ENCODE results near the gene NELFB. TPM values are rescaled to one million over a fixed set of nuclear protein-coding genes. Genes with fewer than 3 reads are reported as not detected.

Gene NELFB
- total RNA-seq, 2 experiments from 2014 or later = 62.6 to 74.8 TPM

DNA sequence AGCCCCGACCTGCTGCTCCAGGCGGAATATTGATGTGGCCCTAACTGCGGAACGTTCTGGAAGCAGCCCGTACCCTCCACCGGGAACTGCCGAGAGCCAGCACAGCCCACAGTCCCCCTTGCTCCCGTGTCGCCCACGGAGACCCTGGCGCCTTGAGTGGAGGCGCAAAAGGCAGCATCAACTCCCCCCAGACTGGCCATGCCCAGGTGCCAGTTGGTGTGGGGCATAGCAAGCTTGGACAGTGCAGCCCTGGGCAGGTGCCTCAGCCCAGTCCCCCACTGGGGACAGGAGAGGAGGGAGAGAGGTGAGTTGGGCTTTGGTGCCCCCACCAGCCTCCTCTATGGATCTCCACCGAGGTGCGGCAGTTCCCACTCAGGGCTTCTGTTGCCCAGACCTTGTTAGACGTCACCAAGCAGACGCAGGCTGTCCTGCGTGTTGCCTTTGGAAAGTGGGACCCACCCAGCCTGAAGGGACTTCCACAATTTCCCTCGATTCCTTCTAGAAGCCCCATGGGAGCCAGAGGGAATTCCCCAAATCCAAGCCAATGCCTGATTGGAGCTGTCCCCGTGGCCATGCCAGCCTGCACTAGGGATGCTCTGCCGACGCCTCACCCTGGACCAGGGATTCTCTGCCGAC is 66.7 kb downstream of the NELFB start:
- intact Hi-C loops (cut with micrococcal nuclease; ENCODE audit: unreplicated experiment) = loop anchor here (10.0 kb wide), 1 partner anchor 93 kb away; no protein-coding TSS in a partner anchor
- Histone ChIP-seq H4K20me1 (ENCODE audit: insufficient read depth, low read length) (no peaks in the 10 kb centered on the region), H3K4me2 (ENCODE audit: low read length) (no peak overlapping the region), H3K4me3 (ENCODE audit: low read depth, low read length, poor library complexity, severe bottlenecking) (no peak overlapping the region), H3K9me2 (ENCODE audit: insufficient read depth, low read length) (no peaks in the 10 kb centered on the region), H3K79me2 (ENCODE audit: insufficient read depth, low read depth, low read length) (no peaks in the 10 kb centered on the region), H3K27ac (ENCODE audit: low read depth, low read length, poor library complexity, severe bottlenecking) (no peak overlapping the region), H3K9me3 (ENCODE audit: low read length) (no peaks in the 10 kb centered on the region), H2AFZ (ENCODE audit: low read length) (no peak overlapping the region), H3K36me3 (ENCODE audit: insufficient read depth, low read length) (no peaks in the 10 kb centered on the region), H3K4me1 (ENCODE audit: insufficient read depth, low read length, poor library complexity, severe bottlenecking) (peaks cover 34% of the 10 kb centered on the region)
- DNase-seq (ENCODE audit: low spot score) = no peak
- TF ChIP-seq, protein P1, sequence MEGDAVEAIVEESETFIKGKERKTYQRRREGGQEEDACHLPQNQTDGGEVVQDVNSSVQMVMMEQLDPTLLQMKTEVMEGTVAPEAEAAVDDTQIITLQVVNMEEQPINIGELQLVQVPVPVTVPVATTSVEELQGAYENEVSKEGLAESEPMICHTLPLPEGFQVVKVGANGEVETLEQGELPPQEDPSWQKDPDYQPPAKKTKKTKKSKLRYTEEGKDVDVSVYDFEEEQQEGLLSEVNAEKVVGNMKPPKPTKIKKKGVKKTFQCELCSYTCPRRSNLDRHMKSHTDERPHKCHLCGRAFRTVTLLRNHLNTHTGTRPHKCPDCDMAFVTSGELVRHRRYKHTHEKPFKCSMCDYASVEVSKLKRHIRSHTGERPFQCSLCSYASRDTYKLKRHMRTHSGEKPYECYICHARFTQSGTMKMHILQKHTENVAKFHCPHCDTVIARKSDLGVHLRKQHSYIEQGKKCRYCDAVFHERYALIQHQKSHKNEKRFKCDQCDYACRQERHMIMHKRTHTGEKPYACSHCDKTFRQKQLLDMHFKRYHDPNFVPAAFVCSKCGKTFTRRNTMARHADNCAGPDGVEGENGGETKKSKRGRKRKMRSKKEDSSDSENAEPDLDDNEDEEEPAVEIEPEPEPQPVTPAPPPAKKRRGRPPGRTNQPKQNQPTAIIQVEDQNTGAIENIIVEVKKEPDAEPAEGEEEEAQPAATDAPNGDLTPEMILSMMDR (conservative IDR thresholded peaks at IDR 0.05; ENCODE audit: low read length) = no peak
- no peak for TF ChIP-seq EZH2phosphoT487 (IDR thresholded peaks at IDR 0.05; ENCODE audit: borderline replicate concordance, low read depth, low read length)
- POLR2A ChIA-PET = no interaction called here
- no TSS peak for BruUV-seq (replicated peaks)
- CTCF ChIA-PET (ENCODE audit: unreplicated experiment) = no interaction called here

Other genes starting within 250 kb of the NELFB start
- gene ABCA2, start 227.1 kb upstream of the NELFB start, total RNA-seq (2014; rRNA removed; shearing (Covaris generic)) = 2.4 and 4.1 TPM in 2 replicates
- 8.3 and 10.6 TPM in 2 replicates for gene ABCA2, start 227.1 kb upstream of the NELFB start, total RNA-seq (2022)
- not detected in 2 replicates for gene FUT7, start 223.2 kb upstream of the NELFB start, total RNA-seq (2014; rRNA removed; shearing (Covaris generic))
- 0.21 TPM in 1 of 2 replicates, not detected in the other for gene FUT7, start 223.2 kb upstream of the NELFB start, total RNA-seq (2022)
- 0.21 and 0.32 TPM in 2 replicates for gene NPDC1, start 209.2 kb upstream of the NELFB start, total RNA-seq (2014; rRNA removed; shearing (Covaris generic))
- gene NPDC1, start 209.2 kb upstream of the NELFB start, total RNA-seq (2022) = 0.38 and 0.39 TPM in 2 replicates
- gene ENTPD2, start 201.3 kb upstream of the NELFB start, total RNA-seq (2014; rRNA removed; shearing (Covaris generic)) = 0.16 TPM in 1 of 2 replicates, not detected in the other
- not detected in 2 replicates for gene ENTPD2, start 201.3 kb upstream of the NELFB start, total RNA-seq (2022)
- gene SAPCD2, start 184.8 kb upstream of the NELFB start, total RNA-seq (2014; rRNA removed; shearing (Covaris generic)) = 65.9 and 74.0 TPM in 2 replicates
- 51.4 and 57.2 TPM in 2 replicates for gene SAPCD2, start 184.8 kb upstream of the NELFB start, total RNA-seq (2022)
- gene UAP1L1, start 177.8 kb upstream of the NELFB start, total RNA-seq (2014; rRNA removed; shearing (Covaris generic)) = 5.3 and 5.7 TPM in 2 replicates
- 12.3 and 16.7 TPM in 2 replicates for gene UAP1L1, start 177.8 kb upstream of the NELFB start, total RNA-seq (2022)
- 22.5 and 32.7 TPM in 2 replicates for gene MAN1B1, start 168.3 kb upstream of the NELFB start, total RNA-seq (2014; rRNA removed; shearing (Covaris generic))
- 38.8 and 43.4 TPM in 2 replicates for gene MAN1B1, start 168.3 kb upstream of the NELFB start, total RNA-seq (2022)
- 173 and 182 TPM in 2 replicates for gene DPP7, start 140.6 kb upstream of the NELFB start, total RNA-seq (2014; rRNA removed; shearing (Covaris generic))
- gene DPP7, start 140.6 kb upstream of the NELFB start, total RNA-seq (2022) = 154 TPM in 2 replicates
- 0.06 TPM in 1 of 2 replicates, not detected in the other for gene GRIN1, start 116.2 kb upstream of the NELFB start, total RNA-seq (2014; rRNA removed; shearing (Covaris generic))
- gene GRIN1, start 116.2 kb upstream of the NELFB start, total RNA-seq (2022) = 0.15 and 0.55 TPM in 2 replicates
- 0.21 TPM in 1 of 2 replicates, not detected in the other for gene LRRC26, start 85.3 kb upstream of the NELFB start, total RNA-seq (2014; rRNA removed; shearing (Covaris generic))
- not detected in 2 replicates for gene LRRC26, start 85.3 kb upstream of the NELFB start, total RNA-seq (2022)
- gene TMEM210, start 83.3 kb upstream of the NELFB start, total RNA-seq (2014; rRNA removed; shearing (Covaris generic)) = not detected in 2 replicates
- not detected in 2 replicates for gene TMEM210, start 83.3 kb upstream of the NELFB start, total RNA-seq (2022)
- gene ANAPC2, start 66.8 kb upstream of the NELFB start, total RNA-seq (2014; rRNA removed; shearing (Covaris generic)) = 34.8 and 38.6 TPM in 2 replicates
- gene ANAPC2, start 66.8 kb upstream of the NELFB start, total RNA-seq (2022) = 89.6 and 90.4 TPM in 2 replicates
- 111 and 130 TPM in 2 replicates for gene SSNA1, start 66.7 kb upstream of the NELFB start, total RNA-seq (2014; rRNA removed; shearing (Covaris generic))
- 71.0 and 75.1 TPM in 2 replicates for gene SSNA1, start 66.7 kb upstream of the NELFB start, total RNA-seq (2022)
- 9.0 and 10.3 TPM in 2 replicates for gene TPRN, start 54.6 kb upstream of the NELFB start, total RNA-seq (2014; rRNA removed; shearing (Covaris generic))
- gene TPRN, start 54.6 kb upstream of the NELFB start, total RNA-seq (2022) = 15.3 and 15.9 TPM in 2 replicates
- 55.1 and 58.2 TPM in 2 replicates for gene TMEM203, start 49.7 kb upstream of the NELFB start, total RNA-seq (2014; rRNA removed; shearing (Covaris generic))
- 39.0 and 42.9 TPM in 2 replicates for gene TMEM203, start 49.7 kb upstream of the NELFB start, total RNA-seq (2022)
- 30.4 and 35.9 TPM in 2 replicates for gene NDOR1, start 49.6 kb upstream of the NELFB start, total RNA-seq (2014; rRNA removed; shearing (Covaris generic))
- 61.3 and 61.9 TPM in 2 replicates for gene NDOR1, start 49.6 kb upstream of the NELFB start, total RNA-seq (2022)
- 0.47 and 0.82 TPM in 2 replicates for gene RNF208, start 33.1 kb upstream of the NELFB start, total RNA-seq (2014; rRNA removed; shearing (Covaris generic))
- gene RNF208, start 33.1 kb upstream of the NELFB start, total RNA-seq (2022) = 4.4 and 5.5 TPM in 2 replicates
- 1.1 and 1.7 TPM in 2 replicates for gene CYSRT1, start 30.2 kb upstream of the NELFB start, total RNA-seq (2014; rRNA removed; shearing (Covaris generic))
- 2.9 and 3.7 TPM in 2 replicates for gene CYSRT1, start 30.2 kb upstream of the NELFB start, total RNA-seq (2022)
- gene RNF224, start 27.8 kb upstream of the NELFB start, total RNA-seq (2014; rRNA removed; shearing (Covaris generic)) = 0.13 TPM in 1 of 2 replicates, not detected in the other
- 0.30 TPM in 1 of 2 replicates, not detected in the other for gene RNF224, start 27.8 kb upstream of the NELFB start, total RNA-seq (2022)
- gene SLC34A3, start 24.4 kb upstream of the NELFB start, total RNA-seq (2014; rRNA removed; shearing (Covaris generic)) = 0.15 TPM in 1 of 2 replicates, not detected in the other
- gene SLC34A3, start 24.4 kb upstream of the NELFB start, total RNA-seq (2022) = not detected in 2 replicates
- gene TUBB4B, start 14.0 kb upstream of the NELFB start, total RNA-seq (2014; rRNA removed; shearing (Covaris generic)) = 376 and 417 TPM in 2 replicates
- 402 and 443 TPM in 2 replicates for gene TUBB4B, start 14.0 kb upstream of the NELFB start, total RNA-seq (2022)
- gene STPG3, start 4.0 kb upstream of the NELFB start, total RNA-seq (2014; rRNA removed; shearing (Covaris generic)) = 0.73 TPM in 1 of 2 replicates, not detected in the other
- gene STPG3, start 4.0 kb upstream of the NELFB start, total RNA-seq (2022) = 1.7 and 2.7 TPM in 2 replicates
- 11.6 and 11.7 TPM in 2 replicates for gene TOR4A, start 22.4 kb downstream of the NELFB start, total RNA-seq (2014; rRNA removed; shearing (Covaris generic))
- 19.7 and 22.3 TPM in 2 replicates for gene TOR4A, start 22.4 kb downstream of the NELFB start, total RNA-seq (2022)
- 6.9 TPM in 2 replicates for gene NRARP, start 46.9 kb downstream of the NELFB start, total RNA-seq (2014; rRNA removed; shearing (Covaris generic))
- 6.4 and 8.9 TPM in 2 replicates for gene NRARP, start 46.9 kb downstream of the NELFB start, total RNA-seq (2022)
- 14.2 and 27.0 TPM in 2 replicates for gene EXD3, start 167.8 kb downstream of the NELFB start, total RNA-seq (2014; rRNA removed; shearing (Covaris generic))
- 20.8 and 27.0 TPM in 2 replicates for gene EXD3, start 167.8 kb downstream of the NELFB start, total RNA-seq (2022)
- gene NOXA1, start 168.1 kb downstream of the NELFB start, total RNA-seq (2014; rRNA removed; shearing (Covaris generic)) = not detected in 2 replicates
- not detected in 2 replicates for gene NOXA1, start 168.1 kb downstream of the NELFB start, total RNA-seq (2022)
- not detected in 2 replicates for gene ENTPD8, start 186.0 kb downstream of the NELFB start, total RNA-seq (2014; rRNA removed; shearing (Covaris generic))
- gene ENTPD8, start 186.0 kb downstream of the NELFB start, total RNA-seq (2022) = not detected in 2 replicates
- 15.8 and 20.3 TPM in 2 replicates for gene NSMF, start 204.0 kb downstream of the NELFB start, total RNA-seq (2014; rRNA removed; shearing (Covaris generic))
- 29.0 and 29.8 TPM in 2 replicates for gene NSMF, start 204.0 kb downstream of the NELFB start, total RNA-seq (2022)